ENCODE results near the gene TPP2. TPM values are rescaled to one million over a fixed set of nuclear protein-coding genes. Genes with fewer than 3 reads are reported as not detected.

The TPP2 gene
- total and polyA plus RNA-seq, 2 experiments from 2014 or later = 24.3 to 41.3 TPM

- H3K79me2 ChIP-seq (ENCODE audit: insufficient read depth) = no peaks in the 10 kb centered on the region
- in situ Hi-C loops (cut with MboI) = no loop called here
- peaks cover 27% of the 10 kb centered on the region for H3K4me1 ChIP-seq (ENCODE audit: insufficient read depth)
- no peaks in the 10 kb centered on the region for H4K20me1 ChIP-seq (ENCODE audit: insufficient read depth)
- peaks cover 20% of the 10 kb centered on the region for H3F3A ChIP-seq (ENCODE audit: insufficient read depth)
- no peak overlapping the region for H2AFZ ChIP-seq
- H3K4me2 ChIP-seq (ENCODE audit: unreplicated experiment) = no peak overlapping the region
- no peak overlapping the region for H3K4me3 ChIP-seq
- no peak overlapping the region for H3K9ac ChIP-seq
- H3K9me2 ChIP-seq (ENCODE audit: insufficient read depth) = no peaks in the 10 kb centered on the region
- 50 to 59% methylated on average over 2 of the region's 2 CpGs for WGBS, 2 experiments (ENCODE audit: low coverage in 1 of 2, low lambda C conversion rate in 2 of 2, missing lambda C conversion rate in 2 of 2)
- no peaks in the 10 kb centered on the region for H3K36me3 ChIP-seq (ENCODE audit: low read depth)
- no peak for DNase-seq
- no peaks in the 10 kb centered on the region for H3K27me3 ChIP-seq (replicated peaks; ENCODE audit: insufficient read depth)
- no peak for TF ChIP-seq EZH2 (IDR thresholded peaks at IDR 0.05; ENCODE audit: insufficient read depth, poor library complexity, severe bottlenecking)
- TF ChIP-seq EZH2phosphoT487 (IDR thresholded peaks at IDR 0.05; ENCODE audit: insufficient read depth, low read depth) = no peak
- H3K9me3 ChIP-seq (ENCODE audit: low read depth) = no peaks in the 10 kb centered on the region
- H3K27ac ChIP-seq = no peak overlapping the region
These were observed 112.2 kb downstream of the TPP2 start for GRCh38 chr13:102708991-102709390.

DNA sequence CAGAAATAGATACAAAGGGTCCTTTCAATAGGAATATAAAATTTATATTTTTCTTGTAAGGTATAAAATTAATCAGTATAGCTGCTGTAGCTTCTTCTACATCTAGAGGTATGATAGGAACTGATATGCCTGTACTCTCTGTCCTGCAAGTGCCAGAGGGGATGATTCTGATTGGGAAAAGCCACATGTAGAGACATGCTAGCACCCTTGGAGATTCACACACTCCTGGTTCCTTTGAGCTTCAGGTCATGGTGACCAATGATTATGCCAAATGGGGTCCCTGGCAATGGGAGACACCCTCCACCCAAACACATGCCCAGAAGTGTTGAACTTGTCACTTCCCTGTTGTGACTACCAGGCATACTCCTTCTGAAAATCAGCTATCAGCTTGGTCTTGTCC, 112.8 kb downstream of the TPP2 start:
- H3K4me1 ChIP-seq (ENCODE audit: insufficient read depth) = peaks cover 27% of the 10 kb centered on the region
- H3K9me3 ChIP-seq (ENCODE audit: low read depth) = no peaks in the 10 kb centered on the region
- H3K27me3 ChIP-seq (replicated peaks; ENCODE audit: insufficient read depth) = no peaks in the 10 kb centered on the region; the same call in 1 of the 2 replicates
- TF ChIP-seq EZH2phosphoT487 (IDR thresholded peaks at IDR 0.05; ENCODE audit: insufficient read depth, low read depth) = no peak
- no peak for TF ChIP-seq EZH2 (IDR thresholded peaks at IDR 0.05; ENCODE audit: insufficient read depth, poor library complexity, severe bottlenecking)
- in situ Hi-C loops (cut with MboI) = no loop called here
- H3K79me2 ChIP-seq (ENCODE audit: insufficient read depth) = no peaks in the 10 kb centered on the region
- H3K9ac ChIP-seq = no peak overlapping the region
- H3K36me3 ChIP-seq (ENCODE audit: low read depth) = no peaks in the 10 kb centered on the region
- DNase-seq = no peak
- no peaks in the 10 kb centered on the region for H4K20me1 ChIP-seq (ENCODE audit: insufficient read depth)
- no peaks in the 10 kb centered on the region for H3K9me2 ChIP-seq (ENCODE audit: insufficient read depth)
- no peak overlapping the region for H3K4me2 ChIP-seq (ENCODE audit: unreplicated experiment)
- peaks cover 20% of the 10 kb centered on the region for H3F3A ChIP-seq (ENCODE audit: insufficient read depth)
- no peak overlapping the region for H3K4me3 ChIP-seq
- H3K27ac ChIP-seq = no peak overlapping the region
- no peak overlapping the region for H2AFZ ChIP-seq

DNA sequence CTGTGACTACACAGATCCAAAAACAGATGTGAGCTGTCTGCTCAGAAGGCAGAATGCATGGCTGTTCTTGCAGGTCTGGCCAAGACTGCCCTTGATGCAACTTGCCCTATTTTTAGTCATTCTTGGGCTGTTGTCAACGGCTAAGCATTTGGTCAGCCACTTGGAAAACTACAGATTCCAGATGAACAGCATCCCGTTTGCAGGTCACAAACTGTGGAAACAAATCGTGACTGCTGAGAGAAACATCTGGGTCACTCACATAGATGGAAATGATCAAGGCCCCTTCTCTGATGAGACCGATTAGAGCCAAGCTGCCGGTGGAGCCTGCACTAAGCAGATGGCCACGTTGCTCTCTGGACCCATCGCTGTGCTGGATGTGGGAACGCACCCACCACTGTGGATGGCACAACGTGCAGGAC, 113.5 kb downstream of the TPP2 start:
- Histone ChIP-seq H3K27ac (no peak overlapping the region; the same call in 1 of the 2 replicates), H3K4me1 (ENCODE audit: insufficient read depth) (peaks cover 25% of the 10 kb centered on the region), H3F3A (ENCODE audit: insufficient read depth) (peaks cover 20% of the 10 kb centered on the region), H2AFZ (no peak overlapping the region), H4K20me1 (ENCODE audit: insufficient read depth) (no peaks in the 10 kb centered on the region), H3K4me2 (ENCODE audit: unreplicated experiment) (no peak overlapping the region), H3K9me2 (ENCODE audit: insufficient read depth) (no peaks in the 10 kb centered on the region), H3K9me3 (ENCODE audit: low read depth) (no peaks in the 10 kb centered on the region), H3K36me3 (ENCODE audit: low read depth) (no peaks in the 10 kb centered on the region), H3K4me3 (no peak overlapping the region), H3K79me2 (ENCODE audit: insufficient read depth) (no peaks in the 10 kb centered on the region), H3K9ac (no peak overlapping the region), H3K27me3 (replicated peaks; ENCODE audit: insufficient read depth) (no peaks in the 10 kb centered on the region; the same call in 1 of the 2 replicates)
- in situ Hi-C loops (cut with MboI) = no loop called here
- TF ChIP-seq EZH2phosphoT487 (IDR thresholded peaks at IDR 0.05; ENCODE audit: insufficient read depth, low read depth) (no peak), EZH2 (IDR thresholded peaks at IDR 0.05; ENCODE audit: insufficient read depth, poor library complexity, severe bottlenecking) (no peak)
- DNase-seq = peak; percentile 85
- 24 to 30% methylated on average over 9 of the region's 9 CpGs for WGBS, 2 experiments (ENCODE audit: low coverage in 1 of 2, low lambda C conversion rate in 2 of 2, missing lambda C conversion rate in 2 of 2)

DNA sequence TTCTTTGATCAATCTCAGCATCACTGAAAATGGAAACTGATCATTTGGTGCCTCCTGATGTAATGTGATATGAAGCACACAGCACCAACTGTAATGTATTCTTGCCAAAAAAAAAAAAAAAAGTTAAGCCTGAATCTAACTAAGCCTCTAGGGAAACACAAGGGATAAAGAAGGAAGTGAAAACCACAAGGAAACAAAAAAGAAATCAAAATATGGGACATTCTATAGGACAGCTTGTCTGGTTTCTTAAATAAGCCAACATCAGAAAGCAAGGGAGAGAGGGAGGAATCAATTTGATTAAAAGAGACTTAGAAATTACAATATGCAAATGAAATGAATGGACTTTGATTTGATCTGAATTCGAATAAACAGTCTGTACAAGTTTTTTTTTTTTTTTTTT, 118.7 kb downstream of the TPP2 start:
- Histone ChIP-seq H3K4me3 (no peak overlapping the region), H3K4me1 (ENCODE audit: insufficient read depth) (peaks cover 3% of the 10 kb centered on the region), H3K9me2 (ENCODE audit: insufficient read depth) (no peaks in the 10 kb centered on the region), H3K9ac (no peak overlapping the region), H2AFZ (no peak overlapping the region), H3K27me3 (replicated peaks; ENCODE audit: insufficient read depth) (no peaks in the 10 kb centered on the region; the same call in 1 of the 2 replicates), H3K79me2 (ENCODE audit: insufficient read depth) (no peaks in the 10 kb centered on the region), H3K36me3 (ENCODE audit: low read depth) (no peaks in the 10 kb centered on the region), H4K20me1 (ENCODE audit: insufficient read depth) (no peaks in the 10 kb centered on the region), H3K4me2 (ENCODE audit: unreplicated experiment) (no peak overlapping the region), H3F3A (ENCODE audit: insufficient read depth) (peaks cover 6% of the 10 kb centered on the region), H3K9me3 (ENCODE audit: low read depth) (no peaks in the 10 kb centered on the region), H3K27ac (no peak overlapping the region)
- in situ Hi-C loops (cut with MboI) = no loop called here
- TF ChIP-seq EZH2phosphoT487 (IDR thresholded peaks at IDR 0.05; ENCODE audit: insufficient read depth, low read depth) (no peak), EZH2 (IDR thresholded peaks at IDR 0.05; ENCODE audit: insufficient read depth, poor library complexity, severe bottlenecking) (no peak)
- DNase-seq = no peak
- 13 to 18% methylated on average over 1 of the region's 1 CpG for WGBS, 2 experiments (ENCODE audit: low coverage in 1 of 2, low lambda C conversion rate in 2 of 2, missing lambda C conversion rate in 2 of 2)

DNA sequence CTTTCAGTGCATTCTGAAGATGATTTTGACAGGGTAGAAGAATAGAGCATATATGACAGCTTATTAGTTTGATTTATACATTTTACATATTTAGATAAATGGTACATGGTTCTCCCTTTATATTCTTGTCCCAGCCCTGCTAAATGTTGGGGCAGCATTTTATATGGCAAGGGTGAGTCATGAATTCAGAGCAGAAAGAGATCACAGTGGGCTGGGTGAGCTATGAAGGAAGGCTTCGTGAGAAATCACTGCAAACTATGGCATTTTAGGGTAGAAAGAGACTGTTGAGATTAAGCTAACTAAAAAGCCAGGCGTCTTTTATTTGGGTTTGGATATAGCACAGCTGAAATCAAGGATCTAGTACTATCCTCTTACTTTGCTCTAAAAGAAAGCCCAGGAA, 122.0 kb downstream of the TPP2 start:
- no peaks in the 10 kb centered on the region for H3K9me3 ChIP-seq (ENCODE audit: low read depth)
- 0 out of 2 replicates have a peak, but pooled peaks cover 4% of the 10 kb centered on the region for H3F3A ChIP-seq (ENCODE audit: insufficient read depth)
- H3K27ac ChIP-seq = no peak overlapping the region
- H4K20me1 ChIP-seq (ENCODE audit: insufficient read depth) = no peaks in the 10 kb centered on the region
- no peak overlapping the region for H3K4me2 ChIP-seq (ENCODE audit: unreplicated experiment)
- no peak overlapping the region for H3K9ac ChIP-seq
- H3K4me3 ChIP-seq = no peak overlapping the region
- no peak overlapping the region for H2AFZ ChIP-seq
- H3K79me2 ChIP-seq (ENCODE audit: insufficient read depth) = no peaks in the 10 kb centered on the region
- TF ChIP-seq EZH2phosphoT487 (IDR thresholded peaks at IDR 0.05; ENCODE audit: insufficient read depth, low read depth) = no peak
- TF ChIP-seq EZH2 (IDR thresholded peaks at IDR 0.05; ENCODE audit: insufficient read depth, poor library complexity, severe bottlenecking) = no peak
- H3K9me2 ChIP-seq (ENCODE audit: insufficient read depth) = no peaks in the 10 kb centered on the region
- no peaks in the 10 kb centered on the region; the same call in 1 of the 2 replicates for H3K27me3 ChIP-seq (replicated peaks; ENCODE audit: insufficient read depth)
- in situ Hi-C loops (cut with MboI) = no loop called here
- 0 out of 2 replicates have a peak, but pooled peaks cover 3% of the 10 kb centered on the region for H3K4me1 ChIP-seq (ENCODE audit: insufficient read depth)
- peak; percentile 38 for DNase-seq
- no peaks in the 10 kb centered on the region for H3K36me3 ChIP-seq (ENCODE audit: low read depth)
- 58 to 69% methylated on average over 2 of the region's 2 CpGs for WGBS, 2 experiments (ENCODE audit: low coverage in 1 of 2, low lambda C conversion rate in 2 of 2, missing lambda C conversion rate in 2 of 2)
